ENCODE data around the gene FMOD.
"Not testable (repeated sequence)": the region's sequence is repeated elsewhere in the genome, so short reads cannot be mapped to it uniquely, and the experiment has no call there.

The FMOD gene

GRCh38 chr1:203304919-203305808, 45.8 kb downstream of the FMOD start, which contains the start of gene BTG2:
BTG2 (plus strand) TSS chr1:203305519; CDS start chr1:203305607, 88 bp downstream.
- DNase-seq = peak; percentile 94

DNA sequence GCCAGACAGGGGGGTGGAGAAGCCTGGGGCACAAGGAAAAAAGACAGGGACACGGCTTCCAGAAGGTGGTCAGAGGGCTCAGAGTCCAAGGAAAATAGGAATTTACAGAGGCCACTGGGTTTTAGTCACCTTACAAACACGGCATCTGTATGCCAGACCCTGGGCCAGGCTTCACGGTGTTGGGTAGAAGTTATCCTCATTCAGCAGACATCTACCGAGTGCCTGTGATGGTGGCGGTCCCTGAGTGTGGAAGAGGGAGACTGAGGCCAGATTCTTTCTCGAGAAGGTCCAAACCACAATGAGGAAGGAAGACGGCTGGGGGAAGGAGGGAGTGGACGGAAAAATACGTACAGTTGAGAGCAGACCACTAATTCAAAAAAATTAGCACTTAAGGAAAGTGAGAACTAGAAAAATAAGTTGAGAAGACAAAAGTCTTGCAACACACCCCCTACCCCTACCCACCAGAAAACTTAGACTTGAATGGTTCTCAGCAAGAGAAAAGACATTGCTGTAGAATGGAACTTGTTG, 46.5 kb downstream of the FMOD start:
- no peak for DNase-seq

- no peak for DNase-seq
Measured at GRCh38 chr1:203302894-203303293, 48.0 kb downstream of the FMOD start.

- DNase-seq = no peak
Measured at GRCh38 chr1:203302456-203302855, 48.5 kb downstream of the FMOD start.

- no peak for DNase-seq
Measured at GRCh38 chr1:203301331-203301668, 49.6 kb downstream of the FMOD start.

GRCh38 chr1:203300441-203301330, 50.2 kb downstream of the FMOD start:
- DNase-seq = no peak

DNA sequence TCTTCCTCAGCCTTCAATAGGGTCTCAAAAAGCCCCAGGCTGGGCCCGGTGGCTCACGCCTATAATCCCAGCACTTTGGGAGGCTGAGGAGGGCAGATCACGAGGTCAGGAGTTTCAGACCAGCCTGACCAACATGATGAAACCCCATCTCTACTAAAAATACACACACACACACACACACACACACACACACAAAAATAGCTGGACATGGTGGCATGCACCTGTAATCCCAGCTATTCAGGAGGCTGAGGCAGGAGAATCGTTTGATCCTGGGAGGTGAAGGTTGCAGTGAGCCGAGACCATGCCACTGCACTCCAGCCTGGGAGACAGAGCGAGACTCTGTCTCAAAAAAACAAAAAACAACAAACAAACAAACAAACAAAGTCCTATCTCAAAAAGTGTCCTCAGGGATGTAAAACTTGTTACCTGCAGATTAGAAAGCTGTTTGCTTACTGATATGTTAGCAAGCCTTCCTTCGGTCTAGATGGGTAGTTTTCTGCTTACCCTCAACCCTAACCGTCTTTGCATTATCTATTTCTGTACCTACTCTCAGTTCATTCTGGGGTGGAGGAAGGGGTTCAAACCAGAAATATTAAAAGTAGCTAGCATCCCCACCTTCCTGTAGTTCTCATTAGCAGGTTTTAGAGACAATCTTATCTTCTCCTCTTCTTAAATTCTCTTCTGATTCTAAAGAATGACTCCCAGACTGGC, 51.0 kb downstream of the FMOD start:
- not testable (repeated sequence) for DNase-seq

GRCh38 chr1:203299169-203299568, 51.8 kb downstream of the FMOD start:
- DNase-seq = no peak

DNA sequence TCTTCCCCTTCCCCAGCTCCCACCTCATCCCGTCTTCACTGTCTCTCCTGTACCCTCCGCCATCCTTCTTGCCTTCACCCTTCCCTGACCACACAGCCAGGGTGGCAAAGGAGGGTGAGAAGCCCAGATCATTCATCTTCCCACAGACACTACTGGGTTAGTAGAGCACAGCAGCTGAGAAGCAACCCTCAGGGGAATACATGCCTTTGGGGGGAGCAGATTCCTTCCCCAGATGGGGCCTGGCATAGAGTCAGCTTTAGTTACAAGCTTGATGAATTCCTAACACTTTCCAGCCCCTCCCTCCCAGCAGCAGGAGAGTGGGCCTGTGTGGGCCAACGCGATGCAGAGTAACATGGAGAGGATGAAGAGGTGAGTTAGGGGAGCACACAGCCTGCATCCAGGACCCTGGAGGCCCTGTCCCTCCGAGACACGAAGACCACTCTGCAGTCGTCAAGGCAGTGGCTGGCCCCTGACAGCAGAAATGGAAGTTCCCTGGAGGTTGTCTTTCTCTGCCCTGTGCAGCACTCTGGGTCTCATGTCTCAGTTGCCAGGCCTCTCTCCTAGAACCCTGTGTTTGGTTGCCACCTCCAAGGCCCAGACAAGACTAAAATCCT, 54.4 kb downstream of the FMOD start:
- DNase-seq = no peak

DNA sequence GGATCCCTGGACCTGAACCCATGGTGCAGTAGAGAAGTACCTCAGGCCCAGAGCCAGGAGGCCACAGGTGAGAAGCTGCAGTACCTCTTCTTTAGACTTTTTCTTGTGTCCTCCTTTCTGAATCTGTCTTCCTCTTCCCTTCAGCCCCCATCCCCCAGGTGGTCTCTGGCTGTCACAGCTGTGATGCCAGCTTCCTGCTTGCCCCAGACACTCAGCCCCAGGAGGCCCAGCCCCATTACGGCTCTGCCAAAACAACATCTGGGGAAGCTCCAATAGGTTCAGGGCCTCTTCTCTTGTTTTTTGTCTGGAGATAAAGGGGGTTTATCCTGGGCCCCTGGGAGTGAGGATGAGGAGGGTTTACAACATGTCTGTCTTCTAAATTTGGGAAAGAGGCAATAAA, 55.1 kb downstream of the FMOD start:
- DNase-seq = no peak

DNA sequence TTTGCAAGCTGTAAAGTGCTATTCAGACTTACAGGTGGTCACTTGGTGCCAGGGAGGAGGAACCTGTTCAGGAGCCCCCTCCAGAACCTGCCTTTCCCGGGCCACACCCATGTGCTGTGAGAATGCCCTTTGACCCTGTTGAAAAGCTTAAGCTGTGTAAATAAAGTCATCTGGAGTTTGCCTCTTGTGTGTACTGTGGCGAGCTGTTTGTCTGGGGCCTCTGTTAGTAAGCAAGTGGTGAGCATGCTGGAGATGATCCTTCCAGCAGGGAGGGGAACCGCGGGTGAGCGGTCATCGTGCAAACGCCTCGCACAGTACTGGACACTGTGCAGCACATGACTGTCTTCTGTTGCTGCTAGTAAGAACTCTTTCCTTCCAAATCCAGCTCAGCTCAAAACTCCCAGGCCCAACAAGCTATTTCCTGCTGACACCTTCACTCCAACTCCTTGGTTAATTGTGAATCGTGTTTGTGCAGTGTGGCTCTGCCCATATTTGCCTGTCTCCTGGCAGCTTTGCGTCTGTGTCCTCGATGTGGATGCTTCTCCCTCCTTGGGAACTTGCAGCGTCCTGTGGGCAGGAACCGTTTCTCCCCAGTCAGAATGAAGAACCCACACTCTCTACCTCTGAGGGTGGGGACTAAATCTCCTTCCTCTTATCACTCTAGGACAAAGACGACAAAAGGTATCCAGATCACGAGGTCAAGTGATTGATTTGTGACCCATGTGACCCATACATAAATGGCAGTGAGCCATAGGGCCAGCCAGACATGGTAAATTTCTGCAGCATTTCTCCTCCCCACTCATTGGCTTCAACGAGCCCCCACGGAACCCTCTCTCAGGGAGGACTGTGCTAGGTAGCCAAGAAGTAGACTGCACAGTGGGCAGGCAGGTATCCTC, 59.5 kb downstream of the FMOD start:
- no peak for DNase-seq

Measured in activated CD4-positive, alpha-beta T cell treated with anti-CD3 and anti-CD28 coated beads, Interleukin-2, Interleukin-6, amounts not matched to agents 100 ng/mL and 50 ng/mL, durations not matched to agents 16 hours and 8 hours (primary cell).